ENCODE measurements around the gene KIF6.

The KIF6 gene

DNA sequence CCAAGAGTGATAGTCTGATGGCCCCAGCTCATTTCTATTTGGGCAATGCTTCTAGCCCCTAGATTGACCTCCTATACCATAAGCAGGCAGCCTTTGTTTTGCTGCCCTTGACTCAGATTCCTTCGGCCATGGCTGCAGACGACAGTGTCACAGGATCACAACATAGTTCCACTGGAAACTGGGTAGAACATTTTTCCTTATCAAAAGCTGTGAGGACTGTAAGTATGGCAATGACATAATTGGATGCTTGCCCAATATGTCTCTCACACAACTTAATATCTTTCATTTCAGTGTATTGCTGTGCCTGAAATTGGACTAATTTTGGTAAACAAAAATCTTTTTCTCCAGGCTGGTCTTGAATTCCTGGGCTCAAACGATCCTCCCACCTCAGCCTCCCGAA lies 22.9 kb downstream of the KIF6 start:
- TF ChIP-seq POLR2AphosphoS5 (IDR thresholded peaks at IDR 0.05; ENCODE audit: low read depth) (no peak), SPI1 (IDR thresholded peaks at IDR 0.05; ENCODE audit: borderline replicate concordance, low read depth) (no peak), GABPA (IDR thresholded peaks at IDR 0.05; ENCODE audit: low read depth) (no peak)
- TF ChIP-seq, protein P1, sequence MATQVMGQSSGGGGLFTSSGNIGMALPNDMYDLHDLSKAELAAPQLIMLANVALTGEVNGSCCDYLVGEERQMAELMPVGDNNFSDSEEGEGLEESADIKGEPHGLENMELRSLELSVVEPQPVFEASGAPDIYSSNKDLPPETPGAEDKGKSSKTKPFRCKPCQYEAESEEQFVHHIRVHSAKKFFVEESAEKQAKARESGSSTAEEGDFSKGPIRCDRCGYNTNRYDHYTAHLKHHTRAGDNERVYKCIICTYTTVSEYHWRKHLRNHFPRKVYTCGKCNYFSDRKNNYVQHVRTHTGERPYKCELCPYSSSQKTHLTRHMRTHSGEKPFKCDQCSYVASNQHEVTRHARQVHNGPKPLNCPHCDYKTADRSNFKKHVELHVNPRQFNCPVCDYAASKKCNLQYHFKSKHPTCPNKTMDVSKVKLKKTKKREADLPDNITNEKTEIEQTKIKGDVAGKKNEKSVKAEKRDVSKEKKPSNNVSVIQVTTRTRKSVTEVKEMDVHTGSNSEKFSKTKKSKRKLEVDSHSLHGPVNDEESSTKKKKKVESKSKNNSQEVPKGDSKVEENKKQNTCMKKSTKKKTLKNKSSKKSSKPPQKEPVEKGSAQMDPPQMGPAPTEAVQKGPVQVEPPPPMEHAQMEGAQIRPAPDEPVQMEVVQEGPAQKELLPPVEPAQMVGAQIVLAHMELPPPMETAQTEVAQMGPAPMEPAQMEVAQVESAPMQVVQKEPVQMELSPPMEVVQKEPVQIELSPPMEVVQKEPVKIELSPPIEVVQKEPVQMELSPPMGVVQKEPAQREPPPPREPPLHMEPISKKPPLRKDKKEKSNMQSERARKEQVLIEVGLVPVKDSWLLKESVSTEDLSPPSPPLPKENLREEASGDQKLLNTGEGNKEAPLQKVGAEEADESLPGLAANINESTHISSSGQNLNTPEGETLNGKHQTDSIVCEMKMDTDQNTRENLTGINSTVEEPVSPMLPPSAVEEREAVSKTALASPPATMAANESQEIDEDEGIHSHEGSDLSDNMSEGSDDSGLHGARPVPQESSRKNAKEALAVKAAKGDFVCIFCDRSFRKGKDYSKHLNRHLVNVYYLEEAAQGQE (IDR thresholded peaks at IDR 0.05; ENCODE audit: insufficient replicate concordance, low read depth), result no peak
- TF ChIP-seq, protein P2, sequence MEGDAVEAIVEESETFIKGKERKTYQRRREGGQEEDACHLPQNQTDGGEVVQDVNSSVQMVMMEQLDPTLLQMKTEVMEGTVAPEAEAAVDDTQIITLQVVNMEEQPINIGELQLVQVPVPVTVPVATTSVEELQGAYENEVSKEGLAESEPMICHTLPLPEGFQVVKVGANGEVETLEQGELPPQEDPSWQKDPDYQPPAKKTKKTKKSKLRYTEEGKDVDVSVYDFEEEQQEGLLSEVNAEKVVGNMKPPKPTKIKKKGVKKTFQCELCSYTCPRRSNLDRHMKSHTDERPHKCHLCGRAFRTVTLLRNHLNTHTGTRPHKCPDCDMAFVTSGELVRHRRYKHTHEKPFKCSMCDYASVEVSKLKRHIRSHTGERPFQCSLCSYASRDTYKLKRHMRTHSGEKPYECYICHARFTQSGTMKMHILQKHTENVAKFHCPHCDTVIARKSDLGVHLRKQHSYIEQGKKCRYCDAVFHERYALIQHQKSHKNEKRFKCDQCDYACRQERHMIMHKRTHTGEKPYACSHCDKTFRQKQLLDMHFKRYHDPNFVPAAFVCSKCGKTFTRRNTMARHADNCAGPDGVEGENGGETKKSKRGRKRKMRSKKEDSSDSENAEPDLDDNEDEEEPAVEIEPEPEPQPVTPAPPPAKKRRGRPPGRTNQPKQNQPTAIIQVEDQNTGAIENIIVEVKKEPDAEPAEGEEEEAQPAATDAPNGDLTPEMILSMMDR (IDR thresholded peaks at IDR 0.05; ENCODE audit: insufficient read depth, low read length), result no peak
- no peak overlapping the region for H3K4me3 ChIP-seq (replicated peaks; ENCODE audit: insufficient read depth, low read length)
- no peaks in the 10 kb centered on the region for H3K27me3 ChIP-seq (ENCODE audit: insufficient read depth, poor library complexity, severe bottlenecking)
- no peak for DNase-seq (ENCODE audit: low read depth in 1 of 2, low spot score in 1 of 2)
- no peak overlapping the region for H3K27ac ChIP-seq (replicated peaks)

DNA sequence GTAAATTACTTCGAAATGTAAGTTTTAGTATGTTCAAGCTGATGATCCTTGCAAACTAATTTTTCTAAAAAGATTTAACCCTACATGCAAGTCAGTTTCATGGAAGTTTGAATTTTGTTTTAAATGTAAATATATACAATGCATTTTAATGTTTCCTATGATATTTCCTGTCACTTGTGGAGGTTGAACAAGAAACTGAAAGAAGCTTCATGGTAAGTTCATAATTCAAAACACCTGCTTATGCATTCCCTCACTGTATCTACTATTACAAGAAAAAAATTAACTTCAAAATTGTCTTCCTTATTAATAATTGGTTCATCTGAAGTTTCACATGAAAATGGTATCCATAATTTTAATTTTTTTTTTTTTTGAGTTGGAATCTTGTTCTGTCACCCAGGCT lies 24.8 kb downstream of the KIF6 start:
- H3K27me3 ChIP-seq (ENCODE audit: insufficient read depth, poor library complexity, severe bottlenecking), result no peaks in the 10 kb centered on the region
- H3K27ac ChIP-seq (replicated peaks), result no peak overlapping the region
- H3K4me3 ChIP-seq (replicated peaks; ENCODE audit: insufficient read depth, low read length), result no peak overlapping the region
- no peak for DNase-seq (ENCODE audit: low read depth in 1 of 2, low spot score in 1 of 2)
- TF ChIP-seq, protein P1 (IDR thresholded peaks at IDR 0.05; ENCODE audit: insufficient replicate concordance, low read depth), result no peak
- TF ChIP-seq POLR2AphosphoS5 (IDR thresholded peaks at IDR 0.05; ENCODE audit: low read depth) (no peak), GABPA (IDR thresholded peaks at IDR 0.05; ENCODE audit: low read depth) (no peak), SPI1 (IDR thresholded peaks at IDR 0.05; ENCODE audit: borderline replicate concordance, low read depth) (no peak)
- TF ChIP-seq, protein P2 (IDR thresholded peaks at IDR 0.05; ENCODE audit: insufficient read depth, low read length), result no peak

DNA sequence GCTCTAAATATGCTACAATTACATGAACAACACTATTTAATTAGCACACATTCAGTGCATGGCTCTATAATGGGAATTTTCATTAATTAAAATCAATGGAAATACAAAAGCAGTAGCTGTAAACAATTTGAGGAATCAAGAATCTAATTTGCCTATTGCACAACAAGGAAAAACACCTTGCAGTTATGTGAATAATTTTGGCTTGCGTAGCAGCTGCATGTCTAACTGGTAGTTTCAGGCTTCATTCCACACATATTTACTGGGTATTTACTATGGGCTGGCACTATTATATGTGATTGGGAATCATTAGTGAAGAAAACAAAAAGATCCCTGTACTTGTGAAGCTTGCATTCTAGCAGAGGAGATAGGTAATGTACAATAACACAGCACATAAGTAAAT lies 26.4 kb downstream of the KIF6 start:
- H3K4me3 ChIP-seq (replicated peaks; ENCODE audit: insufficient read depth, low read length), result no peak overlapping the region
- no peak for DNase-seq (ENCODE audit: low read depth in 1 of 2, low spot score in 1 of 2)
- H3K27ac ChIP-seq (replicated peaks), result no peak overlapping the region
- TF ChIP-seq GABPA (IDR thresholded peaks at IDR 0.05; ENCODE audit: low read depth) (no peak), POLR2AphosphoS5 (IDR thresholded peaks at IDR 0.05; ENCODE audit: low read depth) (no peak), SPI1 (IDR thresholded peaks at IDR 0.05; ENCODE audit: borderline replicate concordance, low read depth) (no peak)
- TF ChIP-seq, protein P1 (IDR thresholded peaks at IDR 0.05; ENCODE audit: insufficient replicate concordance, low read depth), result no peak
- TF ChIP-seq, protein P2 (IDR thresholded peaks at IDR 0.05; ENCODE audit: insufficient read depth, low read length), result no peak
- no peaks in the 10 kb centered on the region for H3K27me3 ChIP-seq (ENCODE audit: insufficient read depth, poor library complexity, severe bottlenecking)
